Endodermal cell (in vitro differentiated cells): ENCODE measurements around the gene SLC17A2. TPM values are rescaled to one million over a fixed set of nuclear protein-coding genes. Genes with fewer than 3 reads are reported as not detected.
"Not testable (repeated sequence)": the region's sequence is repeated elsewhere in the genome, so short reads cannot be mapped to it uniquely, and the experiment has no call there.

Experiments
- DNase-seq: peaks from one replicate; pipeline ENCODE4 v3.0.0-alpha.2; 2017
- H3K27ac ChIP-seq: 2 replicates; pipeline ENCODE4 v1.5.1; 2013; ENCODE audit warnings: mild to moderate bottlenecking, low read depth, low read length, moderate library complexity
- H3K27me3 ChIP-seq: 2 replicates; pipeline ENCODE4 v1.6.1; 2013; ENCODE audit warnings: mild to moderate bottlenecking, low read length, moderate library complexity; ENCODE audit not compliant: insufficient read depth, control insufficient read depth, poor library complexity, severe bottlenecking
- H3K36me3 ChIP-seq: 2 replicates; pipeline ENCODE4 v1.7.0; 2013; ENCODE audit warnings: mild to moderate bottlenecking, low read length, moderate library complexity; ENCODE audit not compliant: control insufficient read depth, insufficient read depth
- H3K4me1 ChIP-seq: one replicate; pipeline ENCODE4 v1.7.0; 2013; ENCODE audit warnings: low read length; ENCODE audit not compliant: control insufficient read depth, insufficient read depth
- H3K4me3 ChIP-seq: 2 replicates; pipeline ENCODE4 v1.5.1; 2013; ENCODE audit warnings: mild to moderate bottlenecking, low read length, moderate library complexity
- H3K9ac ChIP-seq: 2 replicates; pipeline ENCODE4 v1.6.1; 2013; ENCODE audit warnings: mild to moderate bottlenecking, low read length, moderate library complexity; ENCODE audit not compliant: poor library complexity, severe bottlenecking; ENCODE audit errors: extremely low read depth
- H3K9me3 ChIP-seq: 2 replicates; pipeline ENCODE4 v1.6.1; 2013; ENCODE audit warnings: mild to moderate bottlenecking, low read length, moderate library complexity; ENCODE audit not compliant: control insufficient read depth
- H3K27ac Mint-ChIP-seq: 2 replicates; pipeline ENCODE4 v1.8.0; 2020; ENCODE audit warnings: mixed read lengths
- H3K27me3 Mint-ChIP-seq: 2 replicates; pipeline ENCODE4 v1.8.0; 2021; ENCODE audit warnings: mild to moderate bottlenecking, mixed read lengths; ENCODE audit not compliant: insufficient read depth
- H3K36me3 Mint-ChIP-seq: 2 replicates; pipeline ENCODE4 v1.8.0; 2020; ENCODE audit warnings: low read depth, mixed read lengths
- H3K4me1 Mint-ChIP-seq: 2 replicates; pipeline ENCODE4 v1.8.0; 2020; ENCODE audit warnings: mixed read lengths
- H3K4me3 Mint-ChIP-seq: 2 replicates; pipeline ENCODE4 v1.8.0; 2020; ENCODE audit warnings: mild to moderate bottlenecking, moderate library complexity, mixed read lengths
- H3K9me3 Mint-ChIP-seq: 2 replicates; pipeline ENCODE4 v1.8.0; 2020; ENCODE audit warnings: mild to moderate bottlenecking, mixed read lengths
- WGBS, 2 experiments: methylation state at CpG; one replicate each; pipeline versions ENCODE4 v1.1.5 to v1.1.7; 2013; ENCODE audit warnings: missing lambda C conversion rate in 2 of 2, mixed read lengths in 1 of 2; ENCODE audit not compliant: insufficient coverage in 1 of 2, insufficient read length in 1 of 2; 5-methylcytosine and 5-hydroxymethylcytosine counted together
- total RNA-seq, 2 donors: library from RNA; stranded (reverse); fragmentation: NEBNext Ultra II Directional in 1 of 2; extraction: Animal tissue kit (Norgen Biotek cat#: 25700) in 1 of 2; gene quantifications; 2 replicates in 1 of 2; 3 replicates in 1 of 2; pipeline ENCODE4 v1.2.1, GENCODE V29; 2021
- TF ChIP-seq, protein P1 (sequence below): fragments of 200-600 bp; sonication (generic); conservative IDR thresholded peaks from 2 replicates; pipeline ENCODE4 v1.5.0; 2021; ENCODE audit warnings: antibody characterized with exemption, mild to moderate bottlenecking

The SLC17A2 gene
- total RNA-seq, 2 donors from 2014 or later: not detected

DNA sequence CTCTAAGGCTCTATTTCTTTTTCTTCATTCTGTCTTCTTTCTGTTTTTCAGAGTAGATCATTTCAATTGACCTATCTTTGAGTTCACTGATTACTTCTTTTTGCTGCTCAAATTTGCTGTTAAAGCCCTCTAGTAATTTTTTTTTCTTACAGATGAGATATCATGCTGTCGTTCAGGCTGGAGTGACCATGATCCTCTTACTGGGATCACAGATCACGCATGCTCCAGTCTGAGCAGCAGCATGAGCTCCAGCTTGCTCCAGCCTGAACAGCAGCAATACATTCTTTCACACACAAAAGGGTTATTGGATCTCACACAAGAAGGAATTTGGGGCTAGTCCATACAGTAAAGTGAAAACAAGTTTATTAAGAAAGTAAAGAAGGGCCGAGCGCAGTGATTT, 19.8 kb upstream of the SLC17A2 start:
- Mint-ChIP-seq H3K27ac (no peak overlapping the region), H3K27me3 (no peaks in the 10 kb centered on the region), H3K9me3 (peaks cover 12% of the 10 kb centered on the region), H3K4me3 (no peak overlapping the region), H3K36me3 (no peaks in the 10 kb centered on the region), H3K4me1 (no peaks in the 10 kb centered on the region)
- no peak for DNase-seq
- no peak overlapping the region for H3K27ac ChIP-seq
- peaks cover 4% of the 10 kb centered on the region for H3K9me3 ChIP-seq
- TF ChIP-seq, protein P1, sequence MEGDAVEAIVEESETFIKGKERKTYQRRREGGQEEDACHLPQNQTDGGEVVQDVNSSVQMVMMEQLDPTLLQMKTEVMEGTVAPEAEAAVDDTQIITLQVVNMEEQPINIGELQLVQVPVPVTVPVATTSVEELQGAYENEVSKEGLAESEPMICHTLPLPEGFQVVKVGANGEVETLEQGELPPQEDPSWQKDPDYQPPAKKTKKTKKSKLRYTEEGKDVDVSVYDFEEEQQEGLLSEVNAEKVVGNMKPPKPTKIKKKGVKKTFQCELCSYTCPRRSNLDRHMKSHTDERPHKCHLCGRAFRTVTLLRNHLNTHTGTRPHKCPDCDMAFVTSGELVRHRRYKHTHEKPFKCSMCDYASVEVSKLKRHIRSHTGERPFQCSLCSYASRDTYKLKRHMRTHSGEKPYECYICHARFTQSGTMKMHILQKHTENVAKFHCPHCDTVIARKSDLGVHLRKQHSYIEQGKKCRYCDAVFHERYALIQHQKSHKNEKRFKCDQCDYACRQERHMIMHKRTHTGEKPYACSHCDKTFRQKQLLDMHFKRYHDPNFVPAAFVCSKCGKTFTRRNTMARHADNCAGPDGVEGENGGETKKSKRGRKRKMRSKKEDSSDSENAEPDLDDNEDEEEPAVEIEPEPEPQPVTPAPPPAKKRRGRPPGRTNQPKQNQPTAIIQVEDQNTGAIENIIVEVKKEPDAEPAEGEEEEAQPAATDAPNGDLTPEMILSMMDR: no peak
- H3K36me3 ChIP-seq: no peaks in the 10 kb centered on the region
- no peak overlapping the region for H3K4me3 ChIP-seq
- 91 to 95% methylated on average over 4 of the region's 4 CpGs for WGBS, 2 experiments
- no peaks in the 10 kb centered on the region for H3K27me3 ChIP-seq
- H3K4me1 ChIP-seq: no peaks in the 10 kb centered on the region
- H3K9ac ChIP-seq: no peak overlapping the region

DNA sequence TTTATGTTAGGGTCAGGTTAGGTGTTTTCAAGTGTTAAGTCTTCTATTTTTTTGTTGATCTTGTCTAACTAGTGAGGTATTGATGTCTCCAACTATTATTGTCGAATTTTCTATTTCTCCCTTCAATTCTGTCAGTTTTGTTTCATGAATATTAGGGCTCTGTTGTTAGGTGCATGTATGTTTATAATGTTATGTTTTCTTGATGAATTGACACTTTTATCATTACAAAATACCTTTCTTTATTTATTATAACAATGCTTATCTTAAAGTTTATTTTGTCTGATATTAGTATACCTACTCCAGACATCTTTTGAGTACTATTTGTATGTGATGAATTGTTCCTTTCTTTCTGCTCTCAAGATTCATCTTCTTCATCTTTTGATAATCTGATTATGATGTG, 19.2 kb upstream of the SLC17A2 start:
- Histone ChIP-seq H3K4me1 (no peaks in the 10 kb centered on the region), H3K36me3 (no peaks in the 10 kb centered on the region), H3K9me3 (peaks cover 5% of the 10 kb centered on the region), H3K27me3 (no peaks in the 10 kb centered on the region), H3K9ac (no peak overlapping the region), H3K4me3 (no peak overlapping the region), H3K27ac (no peak overlapping the region)
- 80% methylated on average over 1 of the region's 1 CpG; no CpG with 5 or more reads in 1 of the 2 experiments for WGBS, 2 experiments
- Mint-ChIP-seq H3K36me3 (no peaks in the 10 kb centered on the region), H3K27ac (no peak overlapping the region), H3K27me3 (no peaks in the 10 kb centered on the region), H3K4me1 (no peaks in the 10 kb centered on the region), H3K4me3 (no peak overlapping the region), H3K9me3 (peaks cover 13% of the 10 kb centered on the region)
- TF ChIP-seq, protein P1: no peak
- DNase-seq: no peak

DNA sequence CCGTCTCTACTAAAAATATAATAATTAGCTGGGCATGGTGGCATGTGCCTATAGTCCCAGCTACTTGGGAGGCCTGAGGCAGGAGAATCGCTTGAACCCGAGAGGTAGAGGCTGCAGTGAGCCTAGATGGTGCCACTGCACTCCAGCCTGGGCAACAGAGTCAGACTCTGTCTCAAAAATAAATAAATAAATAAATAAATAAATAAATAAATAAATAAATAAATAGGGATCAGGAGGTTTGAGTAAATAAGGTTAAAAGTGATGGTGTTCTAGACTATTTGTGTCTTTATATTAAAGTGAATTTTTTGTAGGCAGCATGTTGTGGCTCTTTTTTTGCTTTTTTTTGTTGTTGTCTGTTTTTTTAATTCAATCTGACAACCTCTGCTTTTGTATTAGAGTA, 17.0 kb upstream of the SLC17A2 start:
- not testable (repeated sequence) for H3K36me3 ChIP-seq, H3K36me3 Mint-ChIP-seq, H3K27ac ChIP-seq, H3K27ac Mint-ChIP-seq, H3K27me3 ChIP-seq, H3K27me3 Mint-ChIP-seq, H3K4me1 ChIP-seq, H3K4me3 ChIP-seq, H3K9ac ChIP-seq, H3K4me3 Mint-ChIP-seq, H3K9me3 ChIP-seq, DNase-seq, H3K4me1 Mint-ChIP-seq
- peaks cover 13% of the 10 kb centered on the region for H3K9me3 Mint-ChIP-seq
- whole genome bisulfite sequencing, 2 experiments: 92% methylated on average over 3 of the region's 3 CpGs; no CpG with 5 or more reads in 1 of the 2 experiments

DNA sequence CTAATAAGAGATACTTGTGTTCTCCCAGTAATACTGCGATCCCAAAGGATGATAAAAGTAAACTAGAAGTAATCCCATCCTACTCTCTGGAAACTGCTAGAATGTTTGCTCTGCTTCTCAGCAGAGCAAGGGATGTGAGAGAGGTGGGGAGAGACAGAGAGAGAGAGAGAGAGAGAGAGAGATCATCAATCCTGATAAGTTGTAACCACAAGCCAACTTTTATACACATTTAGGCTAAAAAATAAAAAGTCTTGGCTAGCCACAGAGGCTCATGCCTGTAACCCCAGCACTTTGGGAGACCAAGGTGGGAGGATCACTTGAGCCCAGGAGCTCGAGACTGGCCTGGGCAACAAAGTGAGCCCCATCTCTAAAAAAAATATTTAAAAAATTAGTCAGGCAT, 16.1 kb upstream of the SLC17A2 start:
- WGBS, 2 experiments: 97 to 100% methylated on average over 1 to 2 of the region's 2 CpGs
- no peak overlapping the region for H3K4me3 Mint-ChIP-seq
- Histone ChIP-seq H3K9ac (no peak overlapping the region), H3K27me3 (no peaks in the 10 kb centered on the region), H3K36me3 (no peaks in the 10 kb centered on the region), H3K27ac (no peak overlapping the region), H3K4me3 (no peak overlapping the region), H3K4me1 (no peaks in the 10 kb centered on the region), H3K9me3 (peaks cover 5% of the 10 kb centered on the region)
- no peak for DNase-seq
- no peaks in the 10 kb centered on the region for H3K4me1 Mint-ChIP-seq
- H3K27ac Mint-ChIP-seq: no peak overlapping the region
- H3K36me3 Mint-ChIP-seq: no peaks in the 10 kb centered on the region
- H3K27me3 Mint-ChIP-seq: no peaks in the 10 kb centered on the region
- TF ChIP-seq, protein P1: no peak
- peaks cover 13% of the 10 kb centered on the region for H3K9me3 Mint-ChIP-seq

DNA sequence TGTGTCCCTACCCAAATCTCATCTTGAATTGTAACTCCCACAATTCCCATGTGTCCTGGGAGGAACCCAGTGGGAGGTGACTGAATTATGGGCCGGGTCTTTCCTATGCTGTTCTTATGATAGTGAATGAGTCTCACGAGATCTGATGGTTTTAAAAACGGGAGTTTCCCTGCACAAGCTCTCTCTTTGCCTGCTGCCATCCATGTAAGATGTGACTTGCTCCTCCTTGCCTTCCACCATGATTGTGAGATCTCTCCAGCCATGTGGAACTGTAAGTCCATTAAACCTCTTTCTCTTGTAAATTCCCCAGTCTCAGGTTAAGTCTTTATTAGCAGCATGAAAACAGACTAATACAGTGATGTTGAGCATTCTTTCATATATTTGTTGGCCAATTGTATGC, 15.2 kb upstream of the SLC17A2 start:
- not testable (repeated sequence) for H3K27me3 ChIP-seq, H3K36me3 Mint-ChIP-seq, H3K9me3 ChIP-seq, H3K27me3 Mint-ChIP-seq, H3K4me1 ChIP-seq, H3K9ac ChIP-seq, H3K4me3 ChIP-seq, H3K4me3 Mint-ChIP-seq, H3K4me1 Mint-ChIP-seq, H3K27ac ChIP-seq, H3K36me3 ChIP-seq, DNase-seq, H3K27ac Mint-ChIP-seq
- peaks cover 13% of the 10 kb centered on the region for H3K9me3 Mint-ChIP-seq
- WGBS, 2 experiments: 97 to 100% methylated on average over 3 of the region's 3 CpGs
